Stimulated activated memory B cell treated with anti-CD40 and anti-IgM and Interleukin-4, amounts not matched to agents 10 μg/mL and 1 μg/mL and 100 μg/mL, for 72 hours (primary cell): Measurements from ENCODE around the gene KCNMB2.
A peak's percentile ranks its signal among the peaks of the same experiment; 100 is the strongest.
"Not testable (repeated sequence)": the region's sequence is repeated elsewhere in the genome, so short reads cannot be mapped to it uniquely, and the experiment has no call there.

Experiments used
- ATAC-seq: fragments of 150-1000 bp; cut with Tn5 transposase; 2 replicates; pipeline ENCODE4 v1.10.0; 2021
- H3K27ac Mint-ChIP-seq: one replicate; pipeline ENCODE4 v1.8.0; 2022; ENCODE audit warnings: mild to moderate bottlenecking, mixed read lengths
- H3K27me3 Mint-ChIP-seq: one replicate; pipeline ENCODE4 v1.8.0; 2022; ENCODE audit warnings: mixed read lengths
- H3K36me3 Mint-ChIP-seq: one replicate; pipeline ENCODE4 v1.8.0; 2022; ENCODE audit warnings: mixed read lengths
- H3K4me1 Mint-ChIP-seq: one replicate; pipeline ENCODE4 v1.8.0; 2022; ENCODE audit warnings: mixed read lengths
- H3K4me3 Mint-ChIP-seq: one replicate; pipeline ENCODE4 v1.8.0; 2022; ENCODE audit warnings: mild to moderate bottlenecking, moderate library complexity, mixed read lengths
- H3K9me3 Mint-ChIP-seq: one replicate; pipeline ENCODE4 v1.8.0; 2022; ENCODE audit warnings: mixed read lengths

KCNMB2 gene

DNA sequence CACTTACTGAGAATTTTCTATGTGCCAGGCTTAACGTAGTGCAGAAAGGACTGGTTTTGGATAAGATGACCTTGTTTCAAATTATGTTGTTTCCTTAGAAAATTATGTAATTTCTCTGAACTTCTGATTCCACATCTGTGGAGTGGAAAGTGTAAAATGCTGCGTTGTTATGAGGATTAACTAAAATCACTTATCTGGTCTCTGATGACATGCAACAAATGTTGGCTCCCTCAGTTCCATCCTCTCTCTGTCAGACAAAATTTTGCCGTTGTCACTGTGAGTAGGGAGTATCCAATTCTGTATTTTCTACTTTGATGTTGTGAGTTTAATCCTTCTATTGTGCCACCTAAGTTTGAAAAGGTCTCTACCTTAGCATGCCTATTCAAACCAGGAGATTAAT lies 175.5 kb downstream of the KCNMB2 start:
- Mint-ChIP-seq H3K9me3 (no peaks in the 10 kb centered on the region), H3K27me3 (no peaks in the 10 kb centered on the region), H3K4me1 (no peaks in the 10 kb centered on the region), H3K4me3 (no peak overlapping the region), H3K27ac (no peak overlapping the region), H3K36me3 (no peaks in the 10 kb centered on the region)
- no peak for ATAC-seq

DNA sequence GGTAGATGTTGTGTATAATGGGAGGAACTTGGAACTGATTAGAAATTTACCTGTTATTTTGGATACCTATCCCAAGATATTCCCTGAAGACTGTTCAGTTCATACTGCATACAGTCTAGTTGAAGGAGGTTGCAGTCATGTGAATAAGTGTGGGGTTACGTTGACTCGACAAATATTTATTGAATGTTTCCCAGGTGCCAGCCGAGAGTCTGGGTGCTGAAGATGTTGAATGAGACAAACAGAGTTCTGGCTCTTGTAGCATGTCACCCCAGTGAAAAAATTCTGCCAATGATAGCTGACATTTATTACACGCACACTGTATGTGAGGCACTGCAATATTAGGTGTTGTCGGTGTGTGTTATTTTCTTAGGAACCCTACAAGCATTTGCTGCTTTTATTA lies 176.0 kb downstream of the KCNMB2 start:
- no peaks in the 10 kb centered on the region for H3K4me1 Mint-ChIP-seq
- ATAC-seq, result no peak
- no peak overlapping the region for H3K4me3 Mint-ChIP-seq
- no peak overlapping the region for H3K27ac Mint-ChIP-seq
- no peaks in the 10 kb centered on the region for H3K27me3 Mint-ChIP-seq
- no peaks in the 10 kb centered on the region for H3K9me3 Mint-ChIP-seq
- no peaks in the 10 kb centered on the region for H3K36me3 Mint-ChIP-seq

- ATAC-seq, result no peak
- H3K9me3 Mint-ChIP-seq, result no peaks in the 10 kb centered on the region
- no peak overlapping the region for H3K27ac Mint-ChIP-seq
Measured at GRCh38 chr3:178714925-178715832, 178.9 kb downstream of the KCNMB2 start.

GRCh38 chr3:178718995-178719635 lies 182.9 kb downstream of the KCNMB2 start:
- H3K27ac Mint-ChIP-seq, result no peak overlapping the region
- H3K27me3 Mint-ChIP-seq, result no peaks in the 10 kb centered on the region
- H3K36me3 Mint-ChIP-seq, result no peaks in the 10 kb centered on the region
- H3K9me3 Mint-ChIP-seq, result peaks cover 4% of the 10 kb centered on the region
- ATAC-seq, result no peak
- H3K4me3 Mint-ChIP-seq, result no peak overlapping the region
- H3K4me1 Mint-ChIP-seq, result no peaks in the 10 kb centered on the region

More at GRCh38 chr3:178714925-178715832, 178.9 kb downstream of the KCNMB2 start:
- Mint-ChIP-seq H3K36me3 (no peaks in the 10 kb centered on the region), H3K4me3 (no peak overlapping the region), H3K4me1 (no peaks in the 10 kb centered on the region), H3K27me3 (no peaks in the 10 kb centered on the region)

GRCh38 chr3:178732824-178733223 lies 196.6 kb downstream of the KCNMB2 start:
- Mint-ChIP-seq H3K9me3 (no peaks in the 10 kb centered on the region), H3K36me3 (no peaks in the 10 kb centered on the region), H3K4me1 (no peaks in the 10 kb centered on the region), H3K4me3 (no peak overlapping the region), H3K27me3 (peaks cover 9% of the 10 kb centered on the region), H3K27ac (no peak overlapping the region)
- ATAC-seq, result no peak

- Mint-ChIP-seq H3K4me1 (no peaks in the 10 kb centered on the region), H3K36me3 (no peaks in the 10 kb centered on the region), H3K27ac (no peak overlapping the region), H3K9me3 (no peaks in the 10 kb centered on the region), H3K4me3 (no peak overlapping the region), H3K27me3 (peaks cover 6% of the 10 kb centered on the region)
- peak; percentile 32 for ATAC-seq
Measured at GRCh38 chr3:178735032-178735674, 198.9 kb downstream of the KCNMB2 start.

DNA sequence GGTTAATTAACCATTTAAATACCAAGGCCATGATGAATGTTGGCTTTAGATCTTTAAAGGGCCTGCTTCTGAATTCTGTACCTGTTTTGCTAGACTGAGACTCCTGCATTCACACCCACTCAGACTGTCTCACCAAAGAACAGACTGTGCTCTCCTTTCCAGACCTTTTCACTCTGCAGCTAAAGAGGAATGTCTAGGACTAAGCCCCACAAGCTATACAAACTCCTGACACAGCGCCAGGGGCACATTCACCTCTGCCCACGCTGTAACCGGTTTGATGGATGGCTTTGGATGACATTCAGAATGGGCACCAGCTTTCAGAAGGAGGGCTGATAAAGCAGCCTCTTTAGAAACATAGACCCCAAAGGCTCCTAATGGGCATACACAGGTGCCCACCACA lies 200.1 kb downstream of the KCNMB2 start:
- no peaks in the 10 kb centered on the region for H3K9me3 Mint-ChIP-seq
- no peaks in the 10 kb centered on the region for H3K4me1 Mint-ChIP-seq
- no peak overlapping the region for H3K27ac Mint-ChIP-seq
- no peaks in the 10 kb centered on the region for H3K36me3 Mint-ChIP-seq
- no peak overlapping the region for H3K4me3 Mint-ChIP-seq
- peaks cover 3% of the 10 kb centered on the region for H3K27me3 Mint-ChIP-seq
- no peak for ATAC-seq

- H3K27ac Mint-ChIP-seq, result no peak overlapping the region
- H3K4me1 Mint-ChIP-seq, result no peaks in the 10 kb centered on the region
- peaks cover 8% of the 10 kb centered on the region for H3K27me3 Mint-ChIP-seq
- no peak for ATAC-seq
- H3K4me3 Mint-ChIP-seq, result no peak overlapping the region
- H3K36me3 Mint-ChIP-seq, result no peaks in the 10 kb centered on the region
- H3K9me3 Mint-ChIP-seq, result no peaks in the 10 kb centered on the region
Measured at GRCh38 chr3:178739720-178740119, 203.5 kb downstream of the KCNMB2 start.

GRCh38 chr3:178741020-178741419 lies 204.8 kb downstream of the KCNMB2 start:
- Mint-ChIP-seq H3K9me3 (peaks cover 3% of the 10 kb centered on the region), H3K4me3 (no peak overlapping the region)
- ATAC-seq, result no peak

GRCh38 chr3:178743297-178743696 lies 207.1 kb downstream of the KCNMB2 start:
- no peak for ATAC-seq
- H3K9me3 Mint-ChIP-seq, result peaks cover 6% of the 10 kb centered on the region
- peaks cover 8% of the 10 kb centered on the region for H3K27me3 Mint-ChIP-seq
- H3K27ac Mint-ChIP-seq, result no peak overlapping the region
- H3K4me1 Mint-ChIP-seq, result no peaks in the 10 kb centered on the region
- H3K4me3 Mint-ChIP-seq, result no peak overlapping the region
- no peaks in the 10 kb centered on the region for H3K36me3 Mint-ChIP-seq

More at GRCh38 chr3:178741020-178741419, 204.8 kb downstream of the KCNMB2 start:
- Mint-ChIP-seq H3K27me3 (peaks cover 8% of the 10 kb centered on the region), H3K36me3 (no peaks in the 10 kb centered on the region), H3K4me1 (no peaks in the 10 kb centered on the region), H3K27ac (no peak overlapping the region)

- not testable (repeated sequence) for ATAC-seq, H3K4me1 Mint-ChIP-seq, H3K27ac Mint-ChIP-seq, H3K9me3 Mint-ChIP-seq, H3K4me3 Mint-ChIP-seq, H3K36me3 Mint-ChIP-seq, H3K27me3 Mint-ChIP-seq
Measured at GRCh38 chr3:178745861-178746655, 209.8 kb downstream of the KCNMB2 start.

- Mint-ChIP-seq H3K27ac (no peak overlapping the region), H3K4me3 (no peak overlapping the region), H3K27me3 (no peaks in the 10 kb centered on the region), H3K36me3 (no peaks in the 10 kb centered on the region), H3K4me1 (no peaks in the 10 kb centered on the region), H3K9me3 (peaks cover 8% of the 10 kb centered on the region)
- no peak for ATAC-seq
Measured at GRCh38 chr3:178748874-178749273, 212.6 kb downstream of the KCNMB2 start.

- no peaks in the 10 kb centered on the region for H3K36me3 Mint-ChIP-seq
- H3K4me1 Mint-ChIP-seq, result no peaks in the 10 kb centered on the region
- H3K27me3 Mint-ChIP-seq, result no peaks in the 10 kb centered on the region
- ATAC-seq, result no peak
- no peak overlapping the region for H3K4me3 Mint-ChIP-seq
- peaks cover 9% of the 10 kb centered on the region for H3K9me3 Mint-ChIP-seq
- no peak overlapping the region for H3K27ac Mint-ChIP-seq
Measured at GRCh38 chr3:178749471-178749870, 213.2 kb downstream of the KCNMB2 start.

GRCh38 chr3:178750639-178751300 lies 214.5 kb downstream of the KCNMB2 start:
- H3K4me3 Mint-ChIP-seq, result no peak overlapping the region
- H3K27me3 Mint-ChIP-seq, result no peaks in the 10 kb centered on the region
- H3K9me3 Mint-ChIP-seq, result peaks cover 7% of the 10 kb centered on the region
- H3K36me3 Mint-ChIP-seq, result no peaks in the 10 kb centered on the region
- H3K4me1 Mint-ChIP-seq, result no peaks in the 10 kb centered on the region
- no peak for ATAC-seq
- no peak overlapping the region for H3K27ac Mint-ChIP-seq
